Glomerular visceral epithelial cell (primary cell): ENCODE results near the gene FAM114A2.
"Not testable (repeated sequence)": the region's sequence is repeated elsewhere in the genome, so short reads cannot be mapped to it uniquely, and the experiment has no call there.

Experiments
- DNase-seq: peaks from one replicate; pipeline ENCODE4 v3.0.0-alpha.2; 2016; ENCODE audit errors: extremely low spot score

Gene FAM114A2

DNA sequence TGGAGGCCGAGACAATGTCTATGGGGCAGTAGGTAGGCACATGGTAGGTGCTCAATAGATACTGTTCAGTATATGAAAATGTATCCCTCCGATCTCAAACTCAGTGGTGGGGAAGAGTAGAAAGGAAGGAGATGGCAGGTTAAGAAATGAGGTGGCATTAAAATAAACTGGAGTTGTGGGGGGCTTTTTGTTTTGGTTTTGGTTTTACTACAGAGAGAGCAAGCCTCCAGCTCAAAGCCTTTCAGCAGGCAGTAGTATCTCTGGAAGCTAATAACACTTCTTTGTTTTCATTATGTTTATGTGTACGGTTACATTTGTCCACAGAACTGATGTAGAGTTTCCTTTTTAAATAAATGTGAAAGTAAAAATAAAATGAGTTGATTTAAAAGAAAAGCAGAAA lies 8.6 kb upstream of the FAM114A2 start:
- DNase-seq, result no peak

DNA sequence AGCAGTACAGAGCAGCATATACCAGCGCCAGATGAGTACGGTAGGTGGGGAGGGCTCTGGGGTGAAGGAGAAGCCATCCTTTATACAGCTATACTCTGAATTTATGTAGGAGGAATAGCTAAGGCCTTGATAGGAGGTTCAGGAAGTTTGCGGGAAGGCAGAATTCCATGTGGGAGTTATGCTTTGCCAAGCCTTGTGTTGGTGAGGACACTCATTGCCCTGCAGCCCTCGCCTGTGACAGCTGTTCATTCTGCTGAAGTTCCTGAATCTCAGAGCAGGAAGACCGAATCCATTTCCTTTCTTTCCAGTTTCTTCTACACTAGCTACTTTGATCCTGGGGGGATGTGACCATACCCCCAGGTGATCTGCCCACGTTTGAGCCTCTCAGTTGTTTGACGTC lies 7.8 kb upstream of the FAM114A2 start:
- no peak for DNase-seq

DNA sequence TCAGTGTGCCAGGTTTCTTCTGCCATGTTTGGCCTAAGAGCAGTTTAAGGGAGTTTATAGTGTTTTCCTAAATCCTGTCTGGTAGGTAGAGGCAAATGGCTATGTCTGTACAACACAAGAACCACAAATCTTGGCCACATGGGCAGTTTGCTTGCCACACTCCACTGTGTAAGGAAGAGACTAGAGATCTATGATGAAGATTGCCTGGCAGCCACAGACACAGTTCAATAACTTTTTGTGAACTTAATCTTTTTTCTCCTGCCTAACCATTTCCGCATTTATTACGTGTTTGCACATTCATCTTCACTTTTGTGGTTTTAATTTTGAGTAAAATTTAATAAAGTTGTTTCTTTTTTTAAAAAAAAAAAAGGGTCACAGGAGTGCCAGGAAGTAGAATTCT lies 5.9 kb upstream of the FAM114A2 start:
- DNase-seq, result no peak

DNA sequence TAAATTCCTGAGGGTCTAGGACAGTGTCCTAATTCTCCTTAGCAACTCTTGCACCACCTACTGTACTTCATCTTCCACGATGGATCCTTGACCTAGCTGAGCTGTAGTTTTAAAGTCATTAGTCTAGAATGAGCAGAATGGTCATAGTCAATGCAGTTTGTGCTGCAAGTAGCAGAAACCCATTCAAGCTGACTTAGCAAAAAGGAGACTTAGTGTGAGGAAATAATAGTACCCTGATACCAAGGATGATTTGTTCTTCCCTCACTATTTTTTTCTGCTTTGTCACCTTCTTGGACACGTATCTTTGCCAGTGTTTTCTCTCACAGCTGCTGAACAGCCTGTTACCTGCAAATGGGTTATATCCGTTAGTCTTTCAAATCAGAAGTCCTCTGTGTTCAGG lies 5.4 kb upstream of the FAM114A2 start:
- DNase-seq, result no peak

DNA sequence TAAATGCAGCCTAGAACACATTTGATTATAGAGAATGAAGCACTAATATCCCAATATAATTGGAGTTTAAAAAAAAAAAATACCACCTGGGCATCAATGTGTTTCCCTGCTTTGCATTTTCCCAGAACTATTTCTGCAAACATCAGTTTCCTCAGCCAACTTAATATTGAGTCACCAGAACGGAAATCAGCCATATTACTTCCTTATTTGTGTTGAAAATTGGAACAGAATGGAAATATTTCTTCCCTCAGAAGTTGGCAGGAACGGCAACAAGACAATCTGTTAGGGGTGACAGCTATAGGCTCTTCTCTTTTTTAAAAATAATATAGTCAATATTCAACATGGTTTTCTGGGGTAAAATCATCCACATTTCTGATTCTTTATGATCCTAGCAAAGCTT lies 4.1 kb upstream of the FAM114A2 start:
- DNase-seq, result no peak

DNA sequence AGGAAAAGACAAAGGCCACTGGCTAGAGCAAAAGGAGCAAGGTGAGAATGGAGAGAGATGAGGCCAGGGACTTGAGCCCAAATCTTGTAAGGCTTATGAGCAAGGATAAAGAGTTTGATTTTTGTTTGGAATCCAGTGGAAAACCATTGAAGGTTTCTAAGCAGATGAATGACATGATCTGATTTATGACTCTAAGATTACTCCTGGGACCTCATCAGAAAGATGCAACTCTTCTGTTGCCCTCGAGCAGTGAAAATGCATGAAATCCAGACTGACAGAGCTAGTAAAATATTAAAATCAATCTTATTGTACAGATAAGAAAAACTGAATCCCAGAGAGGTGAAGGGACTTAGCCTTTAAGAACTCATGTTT lies 734 bp upstream of the FAM114A2 start:
- DNase-seq, result no peak

DNA sequence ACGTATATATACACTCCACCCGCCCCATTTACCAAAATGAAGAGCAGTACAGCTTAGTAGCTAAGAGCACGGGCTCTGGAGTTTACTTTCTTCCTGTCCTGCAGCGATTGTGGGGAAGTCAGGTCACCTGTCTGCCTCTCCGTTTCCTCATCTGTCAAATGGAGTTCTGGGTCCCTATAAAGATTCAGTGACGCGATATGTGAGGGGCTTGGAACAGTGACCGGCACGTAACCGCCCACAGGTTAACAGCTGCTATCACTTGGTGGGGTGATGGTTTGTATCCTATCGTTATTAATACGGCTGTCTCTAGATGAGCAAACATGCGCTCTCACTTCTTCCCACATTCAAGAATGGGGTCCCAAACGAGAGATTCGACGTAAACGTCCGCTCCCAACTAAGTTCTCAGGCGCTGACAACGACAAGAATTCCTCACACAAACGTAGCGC lies 426 bp downstream of the FAM114A2 start:
- DNase-seq, result peak; percentile 31

DNA sequence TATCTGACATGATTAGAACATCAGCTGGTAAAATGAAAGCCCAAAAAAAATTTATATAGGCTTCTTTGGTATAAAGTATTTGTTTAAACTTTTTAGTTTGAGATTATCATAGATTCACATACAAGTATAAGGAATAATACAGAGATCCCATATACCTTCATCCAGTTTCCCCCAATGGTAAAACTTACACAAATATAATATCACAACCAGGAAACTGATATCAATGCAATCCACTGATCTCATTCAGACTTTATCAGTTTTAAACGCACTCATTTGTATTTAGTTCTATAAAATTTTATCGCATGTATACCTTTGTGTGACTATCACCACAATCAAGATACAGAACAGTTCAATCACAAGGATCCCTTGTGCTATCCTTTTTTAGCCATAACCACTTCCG lies 3.8 kb downstream of the FAM114A2 start:
- DNase-seq, result no peak

DNA sequence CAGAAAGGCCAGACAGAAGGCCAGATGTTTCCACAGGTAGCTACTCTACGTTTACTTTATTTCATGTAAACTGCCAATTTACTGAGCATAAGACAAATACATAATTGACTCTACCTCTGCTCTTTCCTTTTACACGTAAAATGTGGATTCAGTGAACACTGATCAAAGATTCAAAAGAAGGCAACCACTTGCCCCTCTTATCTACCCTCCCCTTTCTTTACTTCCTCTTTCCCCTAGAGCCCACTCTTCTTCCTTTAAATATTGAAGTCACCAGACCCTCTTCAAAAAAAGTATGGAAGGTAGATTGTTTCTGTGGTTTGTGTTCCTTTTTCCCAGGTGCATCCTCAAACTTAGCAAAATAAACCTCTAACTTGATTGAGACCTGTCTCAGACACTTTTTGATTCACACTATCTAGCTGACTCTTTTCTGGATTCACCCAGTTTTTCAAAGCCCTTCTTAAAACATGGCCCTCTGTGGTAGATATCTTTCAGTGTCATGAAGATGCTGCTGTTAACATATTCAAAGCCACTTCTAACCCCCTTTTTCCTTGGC lies 6.7 kb downstream of the FAM114A2 start:
- DNase-seq, result no peak

DNA sequence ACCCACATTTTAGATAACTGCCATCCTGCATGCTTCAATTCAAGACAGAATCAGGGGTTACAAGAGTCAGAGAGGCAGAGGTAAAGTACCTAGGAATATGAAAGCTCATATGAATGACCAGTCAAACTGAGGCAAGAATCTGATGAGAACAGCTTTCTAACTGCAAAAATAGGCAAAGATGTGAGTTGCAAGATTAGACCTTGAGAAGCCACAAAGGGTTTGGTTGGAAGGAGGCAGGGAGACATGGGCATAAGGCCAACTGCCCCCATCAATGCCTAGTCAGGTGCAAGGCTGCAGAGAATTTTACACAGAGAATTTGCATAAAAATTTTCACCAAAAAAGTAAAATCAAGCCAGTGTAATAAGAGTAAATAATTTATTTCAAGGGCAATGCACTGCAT lies 12.8 kb downstream of the FAM114A2 start:
- no peak for DNase-seq

DNA sequence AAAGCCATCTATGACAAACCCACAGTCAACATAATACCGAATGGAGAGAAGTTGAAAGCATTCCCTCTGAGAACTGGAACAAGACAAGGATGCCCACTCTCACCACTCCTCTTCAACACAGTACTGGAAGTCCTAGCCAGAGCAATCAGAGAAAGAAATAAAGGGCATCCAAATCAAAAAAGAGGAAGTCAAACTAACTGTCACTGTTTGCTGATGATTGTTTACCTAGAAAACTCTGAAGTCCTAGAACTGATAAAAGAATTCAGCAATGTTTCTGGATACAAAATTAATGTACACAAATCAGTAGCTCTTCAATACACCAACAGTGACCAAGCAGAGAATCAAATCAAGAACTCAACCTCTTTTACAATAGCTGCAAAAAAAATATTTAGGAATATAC lies 19.8 kb downstream of the FAM114A2 start:
- not testable (repeated sequence) for DNase-seq

DNA sequence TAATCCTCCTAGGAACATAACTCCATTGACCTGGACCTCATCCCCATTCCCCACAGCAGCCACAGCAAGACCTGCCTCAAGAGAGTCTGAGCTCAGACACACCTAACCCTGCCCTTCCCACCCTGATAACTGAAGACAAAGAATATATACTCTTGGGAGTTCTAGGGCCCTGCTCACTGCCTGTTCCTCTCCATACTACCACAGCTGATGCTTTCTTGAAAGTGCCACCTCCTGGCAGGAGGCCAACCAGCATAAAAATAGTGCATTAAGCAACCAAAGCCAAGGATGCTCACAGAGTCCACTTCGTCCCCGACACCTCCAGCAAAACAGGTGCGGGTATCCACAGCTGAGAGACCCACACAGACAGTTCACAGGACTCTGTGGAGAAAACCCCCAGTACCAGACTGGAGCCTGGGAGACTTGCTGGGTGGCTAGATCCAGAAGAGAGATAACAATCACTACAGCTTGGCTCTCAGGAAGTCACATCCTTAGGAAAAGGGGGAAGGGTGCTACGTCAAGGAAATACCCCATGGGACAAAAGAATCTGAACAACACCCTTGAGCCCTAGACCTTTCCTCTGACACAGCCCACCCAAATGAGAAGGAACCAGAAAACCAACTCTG lies 23.5 kb downstream of the FAM114A2 start:
- no peak for DNase-seq

DNA sequence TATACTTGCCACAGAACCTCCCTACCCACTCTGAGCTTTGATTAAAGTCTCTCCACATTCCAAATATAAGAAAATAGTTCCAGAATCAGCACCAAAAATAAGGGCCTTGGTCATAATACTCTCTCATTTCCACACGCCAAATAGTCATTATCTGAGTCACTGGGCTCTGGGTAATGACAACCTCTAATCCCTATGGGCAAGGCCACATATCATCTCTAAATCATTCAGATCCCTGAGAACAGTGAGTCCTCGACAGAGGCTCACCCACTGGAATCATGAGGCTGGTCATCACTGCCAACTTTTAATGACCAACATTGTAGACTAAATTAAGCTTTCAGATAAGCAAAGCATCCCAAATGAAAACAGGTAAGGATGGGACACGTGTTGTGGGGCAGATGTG lies 28.1 kb downstream of the FAM114A2 start:
- DNase-seq, result no peak

DNA sequence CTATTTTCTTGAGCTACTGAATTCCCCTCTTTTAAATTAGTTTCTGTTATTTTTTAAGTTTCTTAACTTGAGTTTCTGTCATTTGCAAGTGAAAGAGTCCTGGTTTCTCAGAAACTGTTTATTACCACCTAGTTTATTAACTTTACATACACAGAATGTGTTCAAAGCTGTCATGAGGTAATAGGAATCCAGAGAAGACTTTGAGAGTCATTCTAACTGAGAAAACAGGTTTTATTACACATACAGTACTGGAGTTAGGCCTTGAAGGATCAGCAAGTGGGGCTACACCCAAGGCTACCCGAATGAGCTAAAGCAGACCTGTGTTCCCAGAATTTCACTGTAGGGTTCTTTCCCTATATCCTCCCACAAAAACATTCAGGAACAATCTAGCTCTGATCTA lies 33.1 kb downstream of the FAM114A2 start:
- no peak for DNase-seq

DNA sequence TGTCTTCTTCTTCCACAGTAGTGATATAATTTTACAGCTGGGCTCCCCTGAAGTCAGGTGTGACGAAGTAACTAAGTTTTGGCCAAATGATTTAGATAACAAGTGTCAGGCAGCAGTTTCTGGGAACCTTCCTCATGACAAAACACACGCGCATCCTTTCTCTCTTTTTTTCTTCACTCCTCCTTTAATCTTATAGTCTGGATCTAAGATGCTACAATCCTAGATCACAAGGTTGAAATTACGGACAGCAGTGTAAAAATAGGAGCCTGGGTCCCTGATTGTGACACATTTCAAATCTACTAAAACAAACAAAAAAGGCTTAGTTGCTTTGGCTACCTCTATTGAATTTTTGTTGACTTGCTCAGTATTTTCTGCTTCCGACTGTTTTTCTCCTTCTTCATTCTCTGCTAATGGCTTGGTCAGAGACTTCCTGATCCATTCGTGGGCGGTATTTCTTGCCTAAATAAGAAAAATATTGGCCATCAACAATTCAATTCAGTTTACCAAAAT lies 36.1 kb downstream of the FAM114A2 start:
- DNase-seq, result no peak

DNA sequence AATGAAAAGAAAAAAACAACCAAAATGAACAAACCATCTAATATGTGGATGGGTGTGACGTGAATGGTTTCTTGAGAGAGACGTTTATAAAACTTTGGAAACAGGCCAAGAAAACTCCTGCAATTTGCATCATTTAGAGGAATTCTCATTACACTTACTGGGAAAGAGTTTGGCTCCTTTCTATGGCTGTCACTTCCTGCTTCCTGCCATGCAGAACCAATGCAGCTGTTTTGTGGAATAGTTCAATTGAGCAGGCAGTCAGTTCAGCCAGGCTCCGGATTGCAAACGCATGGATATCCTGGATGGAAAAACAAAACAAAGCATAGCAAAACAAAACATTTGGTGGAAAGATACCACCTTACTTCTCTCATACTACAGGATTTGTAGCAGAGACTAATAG lies 36.6 kb downstream of the FAM114A2 start:
- DNase-seq, result no peak

DNA sequence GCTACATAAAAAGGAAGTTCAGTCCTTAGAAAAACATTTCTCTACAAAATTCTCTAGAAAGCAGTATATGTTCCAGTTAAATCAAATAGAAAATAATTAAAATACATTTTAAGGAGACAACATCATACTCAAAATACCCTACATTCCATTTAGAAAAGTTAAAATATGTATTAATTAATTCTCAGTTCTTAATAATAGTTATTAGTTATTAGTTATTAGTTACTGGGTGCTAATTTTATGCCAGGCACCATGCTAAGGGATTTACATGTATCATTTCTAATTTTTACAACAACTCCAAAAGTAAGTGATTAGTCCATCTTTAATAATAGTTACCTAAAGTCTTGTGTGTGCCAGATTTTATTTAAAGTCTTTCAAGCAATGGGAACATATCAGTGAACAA lies 38.0 kb downstream of the FAM114A2 start:
- no peak for DNase-seq

DNA sequence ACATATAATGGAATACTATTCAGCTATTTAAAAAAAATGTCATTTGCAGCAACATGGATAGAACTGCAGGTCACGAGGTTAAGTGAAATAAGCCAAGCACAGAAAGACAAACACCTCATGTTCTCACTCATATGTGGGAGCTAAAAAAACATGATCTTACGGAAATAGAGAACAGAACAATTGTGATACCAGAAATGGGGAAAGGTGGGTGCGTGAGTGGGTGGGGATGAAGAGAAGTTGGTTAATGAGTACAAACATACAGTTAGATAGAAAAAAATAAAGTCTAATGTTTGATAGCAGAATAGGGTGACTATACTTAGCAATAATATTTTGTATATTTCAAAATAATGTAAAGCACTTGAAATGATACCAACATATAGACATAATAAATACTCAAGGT lies 38.7 kb downstream of the FAM114A2 start:
- DNase-seq, result no peak

DNA sequence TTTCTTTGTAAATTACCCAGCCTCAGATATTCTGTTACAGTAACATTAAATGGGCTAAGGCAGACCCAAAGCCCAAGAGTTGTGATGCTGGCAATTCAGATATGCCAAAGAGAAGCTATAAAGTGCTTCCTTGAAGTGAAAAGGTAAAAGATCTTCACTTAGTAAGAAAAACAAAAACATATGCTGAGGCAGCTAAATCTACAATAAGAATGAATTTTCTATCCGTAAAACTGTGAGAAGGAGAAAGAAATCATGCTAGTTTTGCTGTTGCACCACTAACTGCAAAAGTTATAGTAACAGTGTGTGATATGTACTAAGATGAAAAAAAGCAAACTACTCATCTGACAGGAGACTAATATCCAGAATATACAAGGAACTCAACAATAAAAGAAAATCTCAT lies 39.9 kb downstream of the FAM114A2 start:
- DNase-seq, result no peak

DNA sequence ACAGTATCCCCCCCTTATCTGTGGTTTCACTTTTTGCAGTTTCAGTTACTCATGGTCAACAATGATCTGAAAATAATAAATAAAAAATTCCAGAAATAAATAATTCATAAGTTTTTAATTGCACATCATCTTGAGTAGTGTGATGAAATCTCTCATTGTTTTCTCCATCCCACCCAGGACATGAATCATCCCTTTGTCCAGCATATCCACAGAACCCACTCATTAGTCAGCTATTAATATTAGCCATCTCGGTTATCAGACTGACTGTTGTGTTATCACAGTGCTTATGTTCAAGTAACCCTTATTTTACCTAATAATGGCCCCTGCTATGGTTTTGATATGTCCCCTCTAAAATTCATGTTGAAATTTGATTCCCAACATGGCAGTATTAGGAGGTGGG lies 40.7 kb downstream of the FAM114A2 start:
- DNase-seq, result no peak

DNA sequence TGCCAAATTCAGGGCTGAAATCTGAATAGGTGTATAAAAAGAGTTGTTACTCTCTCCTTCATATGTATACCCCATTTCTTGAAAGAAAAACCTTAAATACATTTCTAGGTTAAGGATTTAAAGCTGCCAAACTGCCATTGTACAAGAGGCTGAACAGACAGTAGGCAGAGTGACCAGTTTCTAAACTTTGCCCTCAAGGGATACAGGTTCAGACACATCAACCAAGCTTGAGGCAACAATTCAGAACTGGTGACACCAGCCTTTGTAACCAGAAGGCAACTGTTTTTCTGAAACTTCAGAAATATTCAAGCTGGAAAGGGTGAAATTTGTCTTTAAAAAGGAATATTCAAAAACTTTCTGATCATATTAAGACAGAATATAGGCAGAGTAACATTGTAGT lies 47.5 kb downstream of the FAM114A2 start:
- DNase-seq, result no peak

DNA sequence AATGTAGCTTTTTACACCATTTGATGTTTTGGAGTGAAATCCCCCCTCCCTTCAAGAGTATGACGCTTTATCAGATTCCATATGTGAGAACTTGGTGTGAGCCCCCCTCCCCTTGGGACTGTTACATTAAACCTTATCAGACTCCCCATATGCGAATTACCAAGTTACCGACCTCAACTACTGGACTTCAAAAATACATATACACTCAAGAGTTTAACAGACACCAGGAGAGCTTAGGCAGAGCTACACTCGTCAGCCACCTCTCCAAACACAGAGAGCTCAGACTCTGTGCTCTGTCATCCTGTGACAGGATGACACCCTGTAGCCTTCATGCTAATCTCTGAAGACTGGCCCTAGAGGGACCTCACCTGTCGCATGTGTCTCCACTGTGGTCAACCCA lies 50.2 kb downstream of the FAM114A2 start:
- DNase-seq, result no peak

DNA sequence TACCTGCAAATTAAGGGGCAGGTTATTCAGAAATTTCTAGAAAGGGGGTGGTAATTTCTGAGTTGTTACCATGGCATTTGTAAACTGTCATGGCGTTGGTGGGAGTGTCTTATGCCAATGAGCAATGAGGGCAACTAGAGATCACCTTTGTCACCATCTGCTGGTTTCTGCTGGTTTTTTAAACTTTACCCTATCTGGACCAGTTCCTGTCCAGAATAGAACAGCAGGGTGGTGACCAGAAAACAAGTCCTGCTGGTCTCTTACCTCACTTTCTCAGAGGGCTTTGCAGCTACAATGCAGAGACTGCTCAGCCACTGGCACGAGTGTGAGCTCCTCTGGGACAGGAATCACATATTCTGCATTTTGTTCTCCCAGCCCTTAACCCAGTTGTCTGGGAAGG lies 51.4 kb downstream of the FAM114A2 start:
- DNase-seq, result no peak

DNA sequence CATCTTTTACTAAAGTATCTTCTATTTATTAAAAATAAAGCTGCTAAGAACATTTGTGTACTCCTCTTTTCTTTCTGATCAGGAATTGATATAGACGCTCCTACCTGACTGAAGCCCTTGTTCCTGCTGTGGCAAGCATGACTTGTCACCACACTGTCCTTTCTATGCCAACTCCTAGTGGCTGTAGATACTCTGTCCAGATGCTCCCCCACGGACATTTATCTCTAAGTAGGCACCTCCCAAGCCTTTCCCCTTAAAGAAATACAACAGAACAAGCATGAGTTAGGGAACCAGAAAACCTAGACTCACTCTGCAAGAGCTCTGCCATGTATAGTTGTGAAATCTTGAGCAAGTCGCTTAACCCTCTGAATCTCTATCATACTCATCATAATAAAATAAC lies 53.2 kb downstream of the FAM114A2 start:
- no peak for DNase-seq
